ENCODE data around the gene GALM. TPM values are rescaled to one million over a fixed set of nuclear protein-coding genes. Genes with fewer than 3 reads are reported as not detected.
"Not testable (repeated sequence)": the region's sequence is repeated elsewhere in the genome, so short reads cannot be mapped to it uniquely, and the experiment has no call there.

The GALM gene
- total RNA-seq, 2 experiments from 2014 or later: 39.7 to 41.1 TPM

GRCh38 chr2:38720613-38721241 is 54.8 kb downstream of the GALM start:
- DNase-seq: no peak
- Mint-ChIP-seq H3K27me3 (no peaks in the 10 kb centered on the region), H3K27ac (peak overlapping the region; percentile 60), H3K36me3 (ENCODE audit: low read depth) (peaks cover 50% of the 10 kb centered on the region), H3K4me3 (no peak overlapping the region), H3K4me1 (peaks cover 45% of the 10 kb centered on the region), H3K9me3 (peaks cover 4% of the 10 kb centered on the region)
- ChIA-PET POLR2A (interaction anchor here (0.7 kb wide), 1 partner anchor 107 kb away, joined by 3 read pairs; no protein-coding TSS in a partner anchor), CTCF (interaction anchor here (1.1 kb wide), 1 partner anchor 12 kb away, joined by 3 read pairs; no protein-coding TSS in a partner anchor)

- Mint-ChIP-seq H3K36me3 (ENCODE audit: low read depth) (peaks cover 41% of the 10 kb centered on the region), H3K27ac (peak overlapping the region; percentile 79), H3K27me3 (no peaks in the 10 kb centered on the region), H3K4me3 (peak overlapping the region; percentile 7), H3K4me1 (peaks cover 45% of the 10 kb centered on the region), H3K9me3 (peaks cover 4% of the 10 kb centered on the region)
- POLR2A ChIA-PET: interaction anchor here (0.6 kb wide), 1 partner anchor 156 kb away, joined by 9 read pairs; no protein-coding TSS in a partner anchor
- peak; percentile 27 for DNase-seq
- CTCF ChIA-PET: interaction anchor here (0.8 to 4.5 kb wide), 7 partner anchors 9 to 159 kb away, joined by 3 to 15 read pairs (median 5); partner anchors contain the start of gene HNRNPLL
These were observed 56.6 kb downstream of the GALM start for GRCh38 chr2:38722271-38723061.

- Mint-ChIP-seq H3K4me3 (no peak overlapping the region), H3K4me1 (peaks cover 45% of the 10 kb centered on the region), H3K36me3 (ENCODE audit: low read depth) (peaks cover 36% of the 10 kb centered on the region), H3K9me3 (peaks cover 4% of the 10 kb centered on the region), H3K27ac (peak overlapping the region; percentile 31), H3K27me3 (no peaks in the 10 kb centered on the region)
- no peak for DNase-seq
- ChIA-PET CTCF (interaction anchor here (0.8 to 4.5 kb wide), 6 partner anchors 9 to 159 kb away, joined by 3 to 15 read pairs (median 5); partner anchors contain the start of gene HNRNPLL), POLR2A (interaction anchor here (0.6 kb wide), 1 partner anchor 156 kb away, joined by 9 read pairs; no protein-coding TSS in a partner anchor)
These were observed 57.3 kb downstream of the GALM start for GRCh38 chr2:38723173-38723572.

GRCh38 chr2:38727661-38728060 is 61.7 kb downstream of the GALM start:
- DNase-seq: no peak
- CTCF ChIA-PET: interaction anchor here (1.0 to 1.6 kb wide), 2 partner anchors 24 to 146 kb away, joined by 5 to 6 read pairs; no protein-coding TSS in a partner anchor
- Mint-ChIP-seq H3K27ac (no peak overlapping the region), H3K4me3 (no peak overlapping the region), H3K36me3 (ENCODE audit: low read depth) (peaks cover 27% of the 10 kb centered on the region), H3K4me1 (peaks cover 18% of the 10 kb centered on the region), H3K9me3 (no peaks in the 10 kb centered on the region), H3K27me3 (no peaks in the 10 kb centered on the region)
- POLR2A ChIA-PET: no interaction called here

- H3K36me3 Mint-ChIP-seq (ENCODE audit: low read depth): peaks cover 34% of the 10 kb centered on the region
- POLR2A ChIA-PET: no interaction called here
- H3K4me1 Mint-ChIP-seq: peaks cover 10% of the 10 kb centered on the region
- no peak overlapping the region for H3K4me3 Mint-ChIP-seq
- no peaks in the 10 kb centered on the region for H3K27me3 Mint-ChIP-seq
- CTCF ChIA-PET: interaction anchor here (1.0 to 1.6 kb wide), 4 partner anchors 15 to 147 kb away, joined by 3 to 6 read pairs (median 4); no protein-coding TSS in a partner anchor
- no peak for DNase-seq
- H3K27ac Mint-ChIP-seq: no peak overlapping the region
- H3K9me3 Mint-ChIP-seq: no peaks in the 10 kb centered on the region
These were observed 62.8 kb downstream of the GALM start for GRCh38 chr2:38728694-38729093.

GRCh38 chr2:38731090-38731489 is 65.2 kb downstream of the GALM start:
- H3K27ac Mint-ChIP-seq: no peak overlapping the region
- no peak overlapping the region for H3K4me3 Mint-ChIP-seq
- no peak for DNase-seq
- CTCF ChIA-PET: interaction anchor here (0.6 to 1.3 kb wide), 8 partner anchors 12 to 308 kb away, joined by 3 to 8 read pairs (median 3); no protein-coding TSS in a partner anchor
- no peaks in the 10 kb centered on the region for H3K27me3 Mint-ChIP-seq
- no peaks in the 10 kb centered on the region for H3K9me3 Mint-ChIP-seq
- H3K36me3 Mint-ChIP-seq (ENCODE audit: low read depth): peaks cover 36% of the 10 kb centered on the region
- POLR2A ChIA-PET: no interaction called here
- H3K4me1 Mint-ChIP-seq: no peaks in the 10 kb centered on the region

- POLR2A ChIA-PET: no interaction called here
- DNase-seq: no peak
- peaks cover 36% of the 10 kb centered on the region for H3K36me3 Mint-ChIP-seq (ENCODE audit: low read depth)
These were observed 65.8 kb downstream of the GALM start for GRCh38 chr2:38731684-38732221.

GRCh38 chr2:38733300-38733971 is 67.5 kb downstream of the GALM start:
- Mint-ChIP-seq H3K4me1 (no peaks in the 10 kb centered on the region), H3K36me3 (ENCODE audit: low read depth) (peaks cover 43% of the 10 kb centered on the region), H3K27me3 (no peaks in the 10 kb centered on the region), H3K4me3 (no peak overlapping the region), H3K9me3 (no peaks in the 10 kb centered on the region), H3K27ac (no peak overlapping the region)
- DNase-seq: no peak
- POLR2A ChIA-PET: no interaction called here
- CTCF ChIA-PET: interaction anchor here (0.5 to 2.2 kb wide), 11 partner anchors 10 to 442 kb away, joined by 3 to 10 read pairs (median 3); no protein-coding TSS in a partner anchor

More at GRCh38 chr2:38731684-38732221, 65.8 kb downstream of the GALM start:
- CTCF ChIA-PET: interaction anchor here (0.6 to 1.4 kb wide), 10 partner anchors 8 to 308 kb away, joined by 3 to 8 read pairs (median 3); no protein-coding TSS in a partner anchor
- no peak overlapping the region for H3K4me3 Mint-ChIP-seq
- H3K4me1 Mint-ChIP-seq: no peaks in the 10 kb centered on the region
- no peak overlapping the region for H3K27ac Mint-ChIP-seq
- H3K9me3 Mint-ChIP-seq: no peaks in the 10 kb centered on the region
- no peaks in the 10 kb centered on the region for H3K27me3 Mint-ChIP-seq

- ChIA-PET CTCF (interaction anchor here (1.1 to 2.2 kb wide), 8 partner anchors 9 to 201 kb away, joined by 3 to 10 read pairs (median 4); no protein-coding TSS in a partner anchor), POLR2A (no interaction called here)
- Mint-ChIP-seq H3K36me3 (ENCODE audit: low read depth) (peaks cover 52% of the 10 kb centered on the region), H3K27me3 (no peaks in the 10 kb centered on the region), H3K4me1 (peaks cover 3% of the 10 kb centered on the region), H3K4me3 (no peak overlapping the region), H3K9me3 (no peaks in the 10 kb centered on the region), H3K27ac (no peak overlapping the region)
- no peak for DNase-seq
These were observed 68.6 kb downstream of the GALM start for GRCh38 chr2:38734299-38735058.

GRCh38 chr2:38735999-38736320 is 70.0 kb downstream of the GALM start:
- CTCF ChIA-PET: interaction anchor here (0.7 to 2.2 kb wide), 3 partner anchors 10 to 134 kb away, joined by 3 to 8 read pairs (median 3); no protein-coding TSS in a partner anchor
- Mint-ChIP-seq H3K4me1 (peaks cover 11% of the 10 kb centered on the region), H3K27ac (no peak overlapping the region), H3K4me3 (no peak overlapping the region), H3K36me3 (ENCODE audit: low read depth) (peaks cover 51% of the 10 kb centered on the region), H3K27me3 (no peaks in the 10 kb centered on the region), H3K9me3 (no peaks in the 10 kb centered on the region)
- POLR2A ChIA-PET: no interaction called here
- no peak for DNase-seq

GRCh38 chr2:38737000-38737698 is 71.2 kb downstream of the GALM start:
- H3K4me3 Mint-ChIP-seq, DNase-seq, H3K9me3 Mint-ChIP-seq, H3K27ac Mint-ChIP-seq, H3K27me3 Mint-ChIP-seq: not testable (repeated sequence)
- Mint-ChIP-seq H3K4me1 (peaks cover 21% of the 10 kb centered on the region), H3K36me3 (ENCODE audit: low read depth) (peaks cover 46% of the 10 kb centered on the region)
- ChIA-PET POLR2A (interaction anchor here (0.6 kb wide), 1 partner anchor 67 kb away, joined by 5 read pairs; no protein-coding TSS in a partner anchor), CTCF (interaction anchor here (1.7 kb wide), 1 partner anchor 156 kb away, joined by 6 read pairs; no protein-coding TSS in a partner anchor)
